GM12875 (cell line): ENCODE results near the gene MPZL2.

ENCODE experiments used
- H3K4me3 ChIP-seq: one replicate; pipeline ENCODE4 v1.5.1; 2011; ENCODE audit warnings: low read depth, low read length, control low read depth
- CTCF ChIP-seq: IDR thresholded peaks from 2 replicates; pipeline ENCODE4 v1.5.1; 2011; ENCODE audit warnings: low read depth, mild to moderate bottlenecking, control low read depth, inconsistent platforms, low read length, moderate library complexity, borderline replicate concordance; ENCODE audit not compliant: insufficient read depth

Gene MPZL2

GRCh38 chr11:118223570-118223969 is 40.5 kb downstream of the MPZL2 start:
- no peak overlapping the region for H3K4me3 ChIP-seq
- TF ChIP-seq CTCF, result no peak

- TF ChIP-seq CTCF, result no peak
- no peak overlapping the region for H3K4me3 ChIP-seq
These were observed 41.7 kb downstream of the MPZL2 start for GRCh38 chr11:118222437-118222836.

GRCh38 chr11:118221419-118221818 is 42.7 kb downstream of the MPZL2 start:
- TF ChIP-seq CTCF, result no peak
- no peak overlapping the region for H3K4me3 ChIP-seq

- H3K4me3 ChIP-seq, result no peak overlapping the region
- TF ChIP-seq CTCF, result no peak
These were observed 44.4 kb downstream of the MPZL2 start for GRCh38 chr11:118219732-118220131.

- TF ChIP-seq CTCF, result no peak
- H3K4me3 ChIP-seq, result no peak overlapping the region
These were observed 44.9 kb downstream of the MPZL2 start for GRCh38 chr11:118219244-118219643.

GRCh38 chr11:118217575-118217974 is 46.5 kb downstream of the MPZL2 start:
- no peak for TF ChIP-seq CTCF
- H3K4me3 ChIP-seq, result no peak overlapping the region

GRCh38 chr11:118216621-118217481 is 47.2 kb downstream of the MPZL2 start:
- TF ChIP-seq CTCF, result no peak
- H3K4me3 ChIP-seq, result no peak overlapping the region
